IMR-90 (cell line): ENCODE measurements around the gene TLL1. TPM values are rescaled to one million over a fixed set of nuclear protein-coding genes. Genes with fewer than 3 reads are reported as not detected.

Source experiments
- ATAC-seq: fragments of 200-7000 bp; cut with Tn5 transposase; 2 replicates; pipeline ENCODE4 v1.9.1; 2020; ENCODE audit warnings: low read depth, mild to moderate bottlenecking, moderate library complexity
- BruUV-seq: library from RNA; stranded (reverse); fragments of 400-500 nt; replicated peaks from 2 replicates; lab custom pipeline; 2021; lab: Mats Ljungman, UMichigan
- CTCF ChIA-PET: fragments of 300-600 bp; formaldehyde crosslinking; extraction: SDS; loops from one replicate; lab custom pipeline; 2021; ENCODE audit warnings: antibody characterized with exemption; lab: Yijun Ruan, JAX
- POLR2A ChIA-PET: fragments of 300-600 bp; sonication (Branson Sonifier 250); formaldehyde crosslinking; loops from one replicate; lab custom pipeline; 2022; ENCODE audit warnings: antibody characterized with exemption; ENCODE audit not compliant: unreplicated experiment; lab: Charles Lee
- DNase-seq: peaks from one replicate; pipeline ENCODE4 v3.0.0; 2013
- H2AFZ ChIP-seq: replicated peaks from 2 replicates; pipeline ENCODE3; 2013; ENCODE audit warnings: low read length, mild to moderate bottlenecking; ENCODE audit not compliant: poor library complexity
- H2AK5ac ChIP-seq: 2 replicates; pipeline ENCODE4 v1.6.1; 2013; ENCODE audit warnings: low read depth, low read length, inconsistent platforms
- H2AK9ac ChIP-seq: replicated peaks from 2 replicates; pipeline ENCODE3; 2013; ENCODE audit warnings: mild to moderate bottlenecking, low read depth, low read length, moderate library complexity; ENCODE audit not compliant: poor library complexity
- H2BK120ac ChIP-seq: 2 replicates; pipeline ENCODE4 v1.6.1; 2013; ENCODE audit warnings: low read depth, low read length, inconsistent platforms
- H2BK15ac ChIP-seq: 3 replicates; pipeline ENCODE4 v1.6.1; 2013; ENCODE audit warnings: low read depth, low read length, inconsistent platforms
- H2BK20ac ChIP-seq: 2 replicates; pipeline ENCODE4 v1.6.1; 2013; ENCODE audit warnings: low read depth, mild to moderate bottlenecking, inconsistent platforms, low read length, moderate library complexity
- H2BK5ac ChIP-seq: 2 replicates; pipeline ENCODE4 v1.6.1; 2013; ENCODE audit warnings: mild to moderate bottlenecking, low read depth, low read length, inconsistent platforms; ENCODE audit not compliant: poor library complexity, severe bottlenecking
- H3K14ac ChIP-seq: replicated peaks from 2 replicates; pipeline ENCODE4 v1.6.1; 2013; ENCODE audit warnings: low read depth, low read length, inconsistent platforms
- H3K18ac ChIP-seq: 2 replicates; pipeline ENCODE4 v1.6.1; 2013; ENCODE audit warnings: low read depth, low read length, control low read depth
- H3K23ac ChIP-seq: 2 replicates; pipeline ENCODE4 v1.6.1; 2013; ENCODE audit warnings: low read depth, low read length, inconsistent platforms
- H3K27ac ChIP-seq: 2 replicates; pipeline ENCODE4 v1.5.1; 2013; ENCODE audit warnings: mild to moderate bottlenecking, control low read depth, low read length; ENCODE audit not compliant: insufficient read depth
- H3K27me3 ChIP-seq: 2 replicates; pipeline ENCODE4 v1.6.1; 2013; ENCODE audit warnings: low read length; ENCODE audit not compliant: control insufficient read depth, insufficient read depth
- H3K36me3 ChIP-seq: 2 replicates; pipeline ENCODE4 v1.6.1; 2013; ENCODE audit warnings: low read length, mixed read lengths; ENCODE audit not compliant: control insufficient read depth, insufficient read depth
- H3K4ac ChIP-seq: 2 replicates; pipeline ENCODE4 v1.6.1; 2013; ENCODE audit warnings: low read depth, low read length, inconsistent platforms
- H3K4me1 ChIP-seq: 2 replicates; pipeline ENCODE4 v1.6.1; 2013; ENCODE audit warnings: low read length, mixed read lengths; ENCODE audit not compliant: control insufficient read depth, insufficient read depth
- H3K4me2 ChIP-seq: 2 replicates; pipeline ENCODE4 v1.6.1; 2013; ENCODE audit warnings: low read depth, mild to moderate bottlenecking, control low read depth, low read length, moderate library complexity
- H3K4me3 ChIP-seq: 2 replicates; pipeline ENCODE4 v1.5.1; 2013; ENCODE audit warnings: low read depth, mild to moderate bottlenecking, control low read depth, low read length, moderate library complexity; ENCODE audit not compliant: insufficient read depth
- H3K56ac ChIP-seq: 2 replicates; pipeline ENCODE4 v1.6.1; 2013; ENCODE audit warnings: low read length, inconsistent platforms; ENCODE audit not compliant: insufficient read depth; ENCODE audit errors: extremely low read depth
- H3K79me1 ChIP-seq, 2 experiments: 2 replicates each; pipeline ENCODE4 v1.6.1; 2013; ENCODE audit warnings: low read length in 2 of 2, inconsistent platforms in 1 of 2, low read depth in 1 of 2
- H3K9ac ChIP-seq: 2 replicates; pipeline ENCODE4 v1.6.1; 2013; ENCODE audit warnings: low read depth, low read length, control low read depth
- H3K9me1 ChIP-seq: 2 replicates; pipeline ENCODE4 v1.6.1; 2013; ENCODE audit warnings: low read length, inconsistent platforms; ENCODE audit not compliant: insufficient read depth
- H3K9me3 ChIP-seq: 2 replicates; pipeline ENCODE4 v1.6.1; 2013; ENCODE audit warnings: low read length; ENCODE audit not compliant: control insufficient read depth, insufficient read depth
- H4K20me1 ChIP-seq: 2 replicates; pipeline ENCODE4 v1.6.1; 2013; ENCODE audit warnings: low read length, inconsistent platforms; ENCODE audit not compliant: insufficient read depth
- H4K5ac ChIP-seq: 2 replicates; pipeline ENCODE4 v1.6.1; 2013; ENCODE audit warnings: mild to moderate bottlenecking, low read depth, low read length, control low read depth
- H4K8ac ChIP-seq, 2 experiments: 2 replicates each; pipeline ENCODE4 v1.6.1; 2013; ENCODE audit warnings: low read depth in 2 of 2, low read length in 2 of 2, control low read depth in 1 of 2, inconsistent platforms in 1 of 2
- H4K91ac ChIP-seq: 2 replicates; pipeline ENCODE4 v1.6.1; 2013; ENCODE audit warnings: low read depth, low read length, inconsistent platforms; ENCODE audit not compliant: insufficient read depth
- MXI1 ChIP-seq: IDR thresholded peaks from 2 replicates; pipeline ENCODE4 v1.6.1; 2012; ENCODE audit warnings: low read depth, mild to moderate bottlenecking, low read length, moderate library complexity, borderline replicate concordance
- SMC3 ChIP-seq: fragments of 150-350 bp; IDR thresholded peaks from 2 replicates; pipeline ENCODE4 v1.6.1; 2016; ENCODE audit warnings: low read depth, mild to moderate bottlenecking, antibody characterized with exemption, low read length, moderate library complexity
- WGBS, 2 experiments: methylation state at CpG; one replicate each; pipeline versions ENCODE4 v1.1.5 to v1.1.7; 2013; ENCODE audit warnings: missing lambda C conversion rate in 2 of 2; ENCODE audit not compliant: insufficient read length in 1 of 2; ENCODE audit errors: extremely low coverage in 2 of 2; 5-methylcytosine and 5-hydroxymethylcytosine counted together
- dilution Hi-C: fragments of 300-500 bp; cut with HindIII; formaldehyde crosslinking; loops from one replicate; pipeline ENCODE4 v1.14.3; 2018; ENCODE audit warnings: low sequenced_read_pairs; ENCODE audit not compliant: unreplicated experiment
- in situ Hi-C: fragments of 300-500 bp; cut with MboI; formaldehyde crosslinking; loops from 3 replicates; pipeline ENCODE4 v1.14.3; 2019; ENCODE audit warnings: low sequenced_read_pairs, inconsistent platforms, mixed read lengths
- intact Hi-C: fragments of 100-400 bp; cut with micrococcal nuclease; formaldehyde crosslinking; loops from 2 replicates; pipeline ENCODE4 v1.10.0; 2022
- polyA plus RNA-seq, 3 experiments: library from polyadenylated mRNA; depleted of rRNA; stranded (reverse); fragments of >200 nt; gene quantifications; 2 replicates each; pipeline ENCODE4 v1.2.3, GENCODE V29; 2012; ENCODE audit warnings: low replicate concordance in 1 of 3
- total RNA-seq: library from RNA; depleted of rRNA; stranded (reverse); fragments of >200 nt; gene quantifications from 2 replicates; pipeline ENCODE4 v1.2.3, GENCODE V29; 2012
- TF ChIP-seq, protein P1 (sequence below): fragments of 150-350 bp; IDR thresholded peaks from 2 replicates; pipeline ENCODE4 v1.6.1; 2016; ENCODE audit warnings: low read depth, mild to moderate bottlenecking, low read length, moderate library complexity, borderline replicate concordance
- TF ChIP-seq, protein P2 (sequence below): fragments of 150-350 bp; IDR thresholded peaks from 2 replicates; pipeline ENCODE4 v1.6.1; 2017; ENCODE audit warnings: mild to moderate bottlenecking, antibody characterized with exemption, low read length, low read depth

TLL1 gene
- total and polyA plus RNA-seq, 2 of the 4 experiments (the other 2 are of a cell fraction), result not detected

DNA sequence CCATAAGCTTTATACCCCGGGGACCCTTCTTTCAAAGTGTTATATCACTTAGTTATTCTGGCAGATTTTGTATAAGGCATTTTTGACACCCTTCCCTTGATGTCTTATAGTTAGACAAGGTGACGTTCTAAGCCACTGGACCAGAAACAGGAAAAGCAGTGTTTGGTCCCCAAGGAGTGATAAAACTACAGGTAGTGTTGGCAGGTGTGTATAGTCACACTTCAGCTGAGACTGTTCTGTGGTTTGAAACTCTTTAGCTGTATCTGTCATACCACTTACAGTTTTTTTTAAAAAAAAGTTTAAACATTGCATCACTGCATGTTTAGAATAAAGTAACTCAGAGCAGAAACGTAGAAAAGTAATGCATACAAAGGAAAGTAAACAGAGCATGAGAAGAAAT, 48.5 kb downstream of the TLL1 start:
- H3K27ac ChIP-seq, result no peak overlapping the region
- H3K27me3 ChIP-seq, result no peaks in the 10 kb centered on the region
- no peak overlapping the region for H4K91ac ChIP-seq
- in situ Hi-C loops, result no loop called here
- H3K9ac ChIP-seq, result no peak overlapping the region
- no peaks in the 10 kb centered on the region for H3K4me1 ChIP-seq
- no TSS peak for BruUV-seq
- DNase-seq, result no peak
- no peak overlapping the region for H2BK15ac ChIP-seq
- no peak overlapping the region for H2BK5ac ChIP-seq
- no peak overlapping the region for H3K4ac ChIP-seq
- H4K20me1 ChIP-seq, result no peaks in the 10 kb centered on the region
- CTCF ChIA-PET, result no interaction called here
- no peak overlapping the region for H2AK5ac ChIP-seq
- H3K79me1 ChIP-seq, result no peaks in the 10 kb centered on the region
- H4K8ac ChIP-seq, result no peak overlapping the region
- intact Hi-C loops, result no loop called here
- TF ChIP-seq, protein P1, sequence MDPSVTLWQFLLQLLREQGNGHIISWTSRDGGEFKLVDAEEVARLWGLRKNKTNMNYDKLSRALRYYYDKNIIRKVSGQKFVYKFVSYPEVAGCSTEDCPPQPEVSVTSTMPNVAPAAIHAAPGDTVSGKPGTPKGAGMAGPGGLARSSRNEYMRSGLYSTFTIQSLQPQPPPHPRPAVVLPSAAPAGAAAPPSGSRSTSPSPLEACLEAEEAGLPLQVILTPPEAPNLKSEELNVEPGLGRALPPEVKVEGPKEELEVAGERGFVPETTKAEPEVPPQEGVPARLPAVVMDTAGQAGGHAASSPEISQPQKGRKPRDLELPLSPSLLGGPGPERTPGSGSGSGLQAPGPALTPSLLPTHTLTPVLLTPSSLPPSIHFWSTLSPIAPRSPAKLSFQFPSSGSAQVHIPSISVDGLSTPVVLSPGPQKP, result no peak
- TF ChIP-seq SMC3 (no peak), MXI1 (no peak)
- TF ChIP-seq, protein P2, sequence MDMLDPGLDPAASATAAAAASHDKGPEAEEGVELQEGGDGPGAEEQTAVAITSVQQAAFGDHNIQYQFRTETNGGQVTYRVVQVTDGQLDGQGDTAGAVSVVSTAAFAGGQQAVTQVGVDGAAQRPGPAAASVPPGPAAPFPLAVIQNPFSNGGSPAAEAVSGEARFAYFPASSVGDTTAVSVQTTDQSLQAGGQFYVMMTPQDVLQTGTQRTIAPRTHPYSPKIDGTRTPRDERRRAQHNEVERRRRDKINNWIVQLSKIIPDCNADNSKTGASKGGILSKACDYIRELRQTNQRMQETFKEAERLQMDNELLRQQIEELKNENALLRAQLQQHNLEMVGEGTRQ, result no peak
- no peak overlapping the region for H4K5ac ChIP-seq
- no peak for ATAC-seq
- dilution Hi-C loops, result no loop called here
- H3K23ac ChIP-seq, result no peak overlapping the region
- no peaks in the 10 kb centered on the region for H3K9me1 ChIP-seq
- no CpG with 5 or more reads among the region's 3 CpGs for WGBS, 2 experiments
- H3K36me3 ChIP-seq, result no peaks in the 10 kb centered on the region
- H2BK20ac ChIP-seq, result no peak overlapping the region
- no peak overlapping the region for H2AFZ ChIP-seq
- no peak overlapping the region for H3K18ac ChIP-seq
- H3K9me3 ChIP-seq, result peaks cover 11% of the 10 kb centered on the region
- no peak overlapping the region for H3K56ac ChIP-seq
- POLR2A ChIA-PET, result no interaction called here
- H2AK9ac ChIP-seq, result no peak overlapping the region
- H2BK120ac ChIP-seq, result no peak overlapping the region
- H3K4me2 ChIP-seq, result no peak overlapping the region
- no peak overlapping the region for H3K4me3 ChIP-seq
- no peak overlapping the region for H3K14ac ChIP-seq
